Measurements from ENCODE around the gene PRR33.

PRR33 gene

GRCh38 chr11:1851468-1852180 is 40.1 kb downstream of the PRR33 start:
- H3K36me3 ChIP-seq, result no peaks in the 10 kb centered on the region
- no peaks in the 10 kb centered on the region for H3K9me3 ChIP-seq
- H4K20me1 ChIP-seq, result peaks cover 39% of the 10 kb centered on the region
- H3K4me1 ChIP-seq, result peaks cover 86% of the 10 kb centered on the region
- no peak for TF ChIP-seq Cebpa-rat (IDR thresholded peaks at IDR 0.05)
- peak overlapping the region; percentile 22; the same call in 1 of the 2 replicates for H3K27ac ChIP-seq
- peak overlapping the region; percentile 89 for H3K4me2 ChIP-seq
- H3K27me3 ChIP-seq, result peaks cover 5% of the 10 kb centered on the region; the same call in 1 of the 2 replicates
- H3K9ac ChIP-seq, result no peak overlapping the region
- peak overlapping the region; percentile 18; the same call in 1 of the 2 replicates for H3K4me3 ChIP-seq

GRCh38 chr11:1848640-1849430 is 42.9 kb downstream of the PRR33 start:
- H3K4me3 ChIP-seq, result no peak overlapping the region
- no peaks in the 10 kb centered on the region for H3K27me3 ChIP-seq
- H3K27ac ChIP-seq, result no peak overlapping the region

DNA sequence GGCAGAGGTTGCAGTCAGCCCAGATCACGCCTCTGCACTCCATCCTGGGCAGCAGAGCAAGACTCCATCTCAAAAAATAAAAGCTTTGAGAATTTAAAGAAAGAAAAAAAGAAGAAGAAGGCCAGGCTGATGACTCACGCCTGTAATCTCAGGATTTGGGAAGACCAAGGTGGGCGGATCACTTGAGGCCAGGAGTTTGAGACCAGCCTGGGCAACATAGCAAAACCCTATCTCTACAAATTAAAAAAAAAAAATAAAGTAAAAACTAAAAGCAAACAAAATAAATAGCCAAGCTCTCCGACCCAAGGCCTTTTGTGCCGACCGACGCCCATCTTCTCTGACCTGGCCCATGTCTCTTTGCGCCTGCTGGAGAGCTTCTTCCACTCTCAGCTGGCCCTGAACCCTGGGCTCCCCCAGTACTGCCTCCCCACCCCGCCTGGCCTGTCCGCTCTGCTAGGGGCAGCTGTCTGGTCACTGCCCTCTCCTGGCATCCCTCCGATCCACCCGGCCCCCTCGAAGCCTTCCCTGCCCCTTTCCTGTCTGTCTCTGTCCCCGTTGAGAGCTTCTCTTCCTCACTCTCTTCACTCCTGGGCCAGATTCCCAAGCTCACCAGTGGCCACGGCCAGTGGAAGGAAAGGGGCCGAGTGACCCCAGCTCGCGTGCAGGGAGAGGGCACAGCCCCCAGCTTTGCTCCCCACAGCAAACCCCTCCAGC is 43.6 kb downstream of the PRR33 start:
- TF ChIP-seq Cebpa-rat (IDR thresholded peaks at IDR 0.05), result no peak
- Histone ChIP-seq H4K20me1 (peaks cover 22% of the 10 kb centered on the region; the same call in 1 of the 2 replicates), H3K4me3 (no peak overlapping the region), H3K9me3 (no peaks in the 10 kb centered on the region), H3K4me1 (peaks cover 85% of the 10 kb centered on the region), H3K36me3 (no peaks in the 10 kb centered on the region), H3K4me2 (peak overlapping the region; percentile 89; the same call in 1 of the 2 replicates), H3K27me3 (no peaks in the 10 kb centered on the region), H3K27ac (no peak overlapping the region), H3K9ac (no peak overlapping the region)

More at GRCh38 chr11:1848640-1849430, 42.9 kb downstream of the PRR33 start:
- Histone ChIP-seq H3K4me1 (peaks cover 85% of the 10 kb centered on the region), H3K9me3 (no peaks in the 10 kb centered on the region), H4K20me1 (peaks cover 25% of the 10 kb centered on the region; the same call in 1 of the 2 replicates), H3K9ac (no peak overlapping the region), H3K36me3 (no peaks in the 10 kb centered on the region), H3K4me2 (peak overlapping the region; percentile 89)
- TF ChIP-seq Cebpa-rat (IDR thresholded peaks at IDR 0.05), result no peak

DNA sequence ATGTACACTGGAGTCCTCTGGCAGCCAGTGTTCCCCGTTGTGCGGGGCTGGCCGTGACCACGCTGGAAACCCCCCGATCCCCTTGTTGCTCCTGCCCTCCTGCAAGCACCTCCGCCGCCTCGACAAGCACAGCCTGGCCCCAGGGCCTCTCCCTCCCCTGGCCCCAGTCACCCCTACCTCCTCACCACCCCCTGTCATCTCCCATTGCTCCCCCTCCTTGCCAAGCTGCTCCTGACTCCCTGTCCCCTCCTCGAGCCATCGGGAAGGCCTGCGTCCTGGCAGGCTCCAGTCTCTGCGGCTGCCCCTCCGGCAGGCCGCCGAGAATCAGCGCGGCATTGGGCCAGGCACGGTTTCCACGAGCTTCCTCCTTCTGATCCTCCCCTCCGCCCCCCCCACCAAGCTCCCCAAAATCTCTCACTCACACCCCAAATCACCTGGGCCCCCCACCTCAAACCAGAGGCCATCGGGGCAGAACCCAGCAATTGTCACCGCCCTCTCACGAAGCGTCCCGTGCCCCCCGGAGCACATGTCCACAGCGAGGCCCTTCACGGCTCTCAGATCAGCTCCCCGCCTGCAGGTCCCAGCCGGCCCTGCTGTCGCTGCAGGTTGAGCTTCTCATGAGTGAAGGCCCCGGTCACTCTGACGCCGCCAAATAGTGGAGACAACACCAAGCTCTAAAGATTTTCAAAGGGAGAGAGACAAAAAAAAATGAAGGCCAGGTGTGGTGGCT is 44.5 kb downstream of the PRR33 start:
- Histone ChIP-seq H3K27me3 (no peaks in the 10 kb centered on the region), H3K4me2 (no peak overlapping the region), H3K36me3 (no peaks in the 10 kb centered on the region), H3K27ac (no peak overlapping the region), H3K4me3 (no peak overlapping the region), H4K20me1 (peaks cover 28% of the 10 kb centered on the region; the same call in 1 of the 2 replicates), H3K9ac (no peak overlapping the region), H3K4me1 (peaks cover 85% of the 10 kb centered on the region), H3K9me3 (no peaks in the 10 kb centered on the region)
- TF ChIP-seq Cebpa-rat (IDR thresholded peaks at IDR 0.05), result no peak

DNA sequence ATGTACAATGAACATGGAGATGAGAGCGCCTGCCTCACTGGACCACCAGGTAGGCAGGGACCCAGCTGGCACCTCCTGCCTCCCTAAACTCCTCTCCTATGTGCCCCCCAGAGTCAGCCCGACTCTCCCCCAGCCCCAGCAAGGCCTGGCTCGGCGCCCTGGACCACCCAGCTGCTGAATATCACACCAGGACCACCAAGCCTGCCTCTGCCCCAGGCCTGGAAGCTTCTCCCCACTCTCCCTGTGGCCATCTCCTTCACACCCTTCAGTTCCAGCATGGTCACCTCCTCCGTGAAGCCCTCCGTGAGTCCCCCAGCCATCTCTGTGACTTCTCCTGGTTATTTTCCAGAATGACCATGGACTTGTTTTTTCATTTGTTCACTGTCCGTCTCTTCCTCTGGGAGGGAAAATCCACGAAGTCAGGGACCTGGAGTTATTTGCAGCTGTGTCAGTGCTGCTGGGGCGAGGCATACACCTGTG is 45.2 kb downstream of the PRR33 start:
- Histone ChIP-seq H3K36me3 (no peaks in the 10 kb centered on the region), H3K27ac (no peak overlapping the region), H3K4me1 (peaks cover 85% of the 10 kb centered on the region), H3K9ac (no peak overlapping the region), H3K4me2 (no peak overlapping the region; the same call in 1 of the 2 replicates), H3K9me3 (no peaks in the 10 kb centered on the region), H3K4me3 (no peak overlapping the region), H3K27me3 (no peaks in the 10 kb centered on the region), H4K20me1 (peaks cover 25% of the 10 kb centered on the region; the same call in 1 of the 2 replicates)
- no peak for TF ChIP-seq Cebpa-rat (IDR thresholded peaks at IDR 0.05)

DNA sequence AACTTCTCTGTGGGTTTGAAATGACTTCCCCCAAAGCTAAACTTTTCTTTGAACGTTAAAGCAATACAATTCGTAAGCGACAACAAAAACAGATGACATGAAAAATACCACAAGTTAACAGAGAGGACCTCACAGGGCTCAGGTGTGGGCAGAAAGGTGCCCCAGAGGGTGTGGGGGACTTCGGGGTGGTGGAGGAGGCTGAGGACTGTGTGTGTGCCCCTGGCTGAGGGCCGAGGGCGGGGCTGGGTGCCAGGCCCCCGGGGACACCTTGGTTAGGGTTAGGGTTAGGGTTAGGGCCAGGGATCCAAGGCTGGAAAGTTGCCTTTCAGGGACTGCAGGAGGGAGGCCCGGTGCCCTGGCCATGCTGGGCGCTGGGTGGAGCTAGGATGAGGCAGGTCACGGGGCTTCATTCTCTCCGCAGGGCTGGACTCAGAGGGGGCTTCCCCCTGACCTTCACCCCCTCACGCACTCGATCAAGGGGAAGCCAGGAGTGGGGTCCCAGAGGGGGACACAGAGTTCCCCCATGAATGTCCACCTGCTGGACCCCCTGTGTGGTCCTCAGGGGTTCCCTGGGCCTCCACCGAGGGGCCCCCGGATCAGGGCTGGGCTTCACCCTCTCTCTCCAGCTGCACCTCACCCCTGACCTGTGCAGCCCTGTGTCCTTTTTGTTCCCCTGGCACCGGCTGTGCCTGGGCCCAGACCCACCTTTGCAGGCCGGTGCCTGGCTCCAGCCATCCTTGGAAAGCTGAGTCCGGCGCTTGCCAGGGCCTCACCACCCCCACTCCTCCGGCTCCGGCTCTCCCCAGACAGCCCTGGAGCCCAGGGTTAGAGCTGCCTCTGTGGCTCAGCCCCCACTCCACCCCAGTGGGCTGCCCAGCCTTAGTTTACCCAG is 45.9 kb downstream of the PRR33 start:
- H3K9ac ChIP-seq, result 0 out of 2 replicates have a peak overlapping the region, but pooled peaks have one; percentile 3
- H3K27me3 ChIP-seq, result no peaks in the 10 kb centered on the region
- H3K4me1 ChIP-seq, result peaks cover 85% of the 10 kb centered on the region
- no peak for TF ChIP-seq Cebpa-rat (IDR thresholded peaks at IDR 0.05)
- peak overlapping the region; percentile 83 for H3K4me2 ChIP-seq
- H3K36me3 ChIP-seq, result no peaks in the 10 kb centered on the region
- peaks cover 20% of the 10 kb centered on the region; the same call in 1 of the 2 replicates for H4K20me1 ChIP-seq
- H3K27ac ChIP-seq, result no peak overlapping the region
- no peaks in the 10 kb centered on the region for H3K9me3 ChIP-seq
- no peak overlapping the region for H3K4me3 ChIP-seq

- no peaks in the 10 kb centered on the region for H3K27me3 ChIP-seq
- TF ChIP-seq Cebpa-rat (IDR thresholded peaks at IDR 0.05), result no peak
- H3K9me3 ChIP-seq, result no peaks in the 10 kb centered on the region
- H3K4me2 ChIP-seq, result peak overlapping the region; percentile 83
- H3K4me1 ChIP-seq, result peaks cover 85% of the 10 kb centered on the region
- peaks cover 20% of the 10 kb centered on the region; the same call in 1 of the 2 replicates for H4K20me1 ChIP-seq
- H3K9ac ChIP-seq, result 0 out of 2 replicates have a peak overlapping the region, but pooled peaks have one; percentile 3
- H3K36me3 ChIP-seq, result no peaks in the 10 kb centered on the region
- H3K27ac ChIP-seq, result no peak overlapping the region
- H3K4me3 ChIP-seq, result no peak overlapping the region
These were observed 46.6 kb downstream of the PRR33 start for GRCh38 chr11:1845095-1845429.
